ENCODE results near the gene TEKTIP1. TPM values are rescaled to one million over a fixed set of nuclear protein-coding genes. Genes with fewer than 3 reads are reported as not detected.

Gene TEKTIP1
- total and polyA plus RNA-seq, 12 donors = 0.09 to 1.3 (median 0.79) TPM; not detected in 1

- Histone ChIP-seq H3K9me3 (no peaks in the 10 kb centered on the region), H3K27ac (peak overlapping the region in 1 of 10 donors; percentile 8), H3K4me3 (no peak overlapping the region), H3K36me3 (peaks cover 0 to 57% (median 0%) of the 10 kb centered on the region in 9 donors), H3K4me1 (peaks cover 0 to 31% (median 12%) of the 10 kb centered on the region in 9 donors), H3K27me3 (no peaks in the 10 kb centered on the region)
- ATAC-seq = no peak
- intact Hi-C loops (cut with DNase I) = loop anchor here in 7 of 10 donors (5.0 to 10.0 kb wide), 4 partner anchors 66 to 159 kb away; partner anchors contain the start of genes TJP3 (in 4 of the 7) and PIP5K1C (in 3 of the 7)
- no peak for TF ChIP-seq CTCF (IDR thresholded peaks at IDR 0.05)
- 83 to 84% methylated on average over 14 of the region's 14 CpGs for WGBS, 2 donors
- no peak for DNase-seq
Measured at GRCh38 chr19:3548606-3549005, 9.6 kb downstream of the TEKTIP1 start.

GRCh38 chr19:3549816-3550215, 10.8 kb downstream of the TEKTIP1 start:
- no peak for TF ChIP-seq CTCF (IDR thresholded peaks at IDR 0.05)
- DNase-seq = no peak
- Histone ChIP-seq H3K4me3 (no peak overlapping the region), H3K36me3 (peaks cover 0 to 45% (median 0%) of the 10 kb centered on the region in 9 donors), H3K9me3 (no peaks in the 10 kb centered on the region), H3K27me3 (no peaks in the 10 kb centered on the region), H3K27ac (no peak overlapping the region), H3K4me1 (peaks cover 3 to 43% (median 23%) of the 10 kb centered on the region in 9 donors)
- 90 to 91% methylated on average over 10 of the region's 10 CpGs for WGBS, 2 donors
- intact Hi-C loops (cut with DNase I) = loop anchor here (5.0 to 10.0 kb wide), 4 partner anchors 65 to 157 kb away; partner anchors contain the start of genes TJP3 (in 7 of the 10) and PIP5K1C (in 6 of the 10)
- no peak for ATAC-seq

GRCh38 chr19:3550947-3551791, 12.2 kb downstream of the TEKTIP1 start:
- Histone ChIP-seq H3K27ac (no peak overlapping the region), H3K36me3 (peaks cover 0 to 34% (median 0%) of the 10 kb centered on the region in 9 donors), H3K4me1 (peaks cover 10 to 56% (median 34%) of the 10 kb centered on the region in 9 donors), H3K4me3 (no peak overlapping the region), H3K9me3 (no peaks in the 10 kb centered on the region), H3K27me3 (no peaks in the 10 kb centered on the region)
- 89 to 92% methylated on average over 31 to 34 of the region's 34 CpGs for WGBS, 2 donors
- no peak for DNase-seq
- no peak for ATAC-seq
- TF ChIP-seq CTCF (IDR thresholded peaks at IDR 0.05) = no peak
- intact Hi-C loops (cut with DNase I) = loop anchor here in 4 of 10 donors (5.0 to 10.0 kb wide), 2 partner anchors 66 to 154 kb away; partner anchors contain the start of genes PIP5K1C (in 3 of the 4) and TJP3 (in 3 of the 4)

DNA sequence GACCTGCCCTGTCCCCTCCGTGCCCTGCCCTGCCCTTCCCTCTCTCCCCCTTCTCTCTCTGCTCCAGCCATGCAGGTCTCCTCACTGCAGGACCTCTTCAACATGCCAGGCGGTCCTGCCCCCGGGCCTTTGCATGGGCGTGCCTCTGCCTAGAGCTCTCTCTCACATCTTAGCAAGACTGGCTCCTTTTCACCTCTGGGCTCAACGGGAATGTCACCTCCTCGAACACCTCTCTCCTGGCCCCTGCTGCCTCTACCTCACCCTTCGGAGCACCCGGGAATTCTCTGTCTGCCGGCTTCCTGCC, 12.8 kb downstream of the TEKTIP1 start:
- 78 to 84% methylated on average over 9 of the region's 9 CpGs for WGBS, 2 donors
- Histone ChIP-seq H3K27ac (peak overlapping the region in 1 of 10 donors; percentile 92), H3K27me3 (no peaks in the 10 kb centered on the region), H3K4me3 (no peak overlapping the region), H3K9me3 (no peaks in the 10 kb centered on the region), H3K36me3 (peaks cover 0 to 29% (median 0%) of the 10 kb centered on the region in 9 donors), H3K4me1 (peaks cover 10 to 62% (median 39%) of the 10 kb centered on the region in 9 donors)
- DNase-seq (no peak), ATAC-seq (no peak)
- intact Hi-C loops (cut with DNase I) = loop anchor here in 4 of 10 donors (5.0 to 10.0 kb wide), 2 partner anchors 66 to 153 kb away; partner anchors contain the start of genes PIP5K1C (in 3 of the 4) and TJP3 (in 3 of the 4)
- TF ChIP-seq CTCF (IDR thresholded peaks at IDR 0.05) = no peak
